ENCODE results near the gene HOXA11. TPM values are rescaled to one million over a fixed set of nuclear protein-coding genes. Genes with fewer than 3 reads are reported as not detected.

Gene HOXA11
- total and polyA plus RNA-seq, 4 experiments from 2014 or later: not detected

- no peaks in the 10 kb centered on the region for H3K9me3 ChIP-seq (ENCODE audit: control insufficient read depth in 1 of 2, low read length in 2 of 2)
- H3K27ac ChIP-seq (ENCODE audit: low read depth, low read length): no peak overlapping the region
- Mint-ChIP-seq H3K9me3 (peaks cover 0 to 2% (median 0%) of the 10 kb centered on the region in 8 donors), H3K4me3 (no peak overlapping the region), H3K27me3 (peaks cover 61 to 83% of the 10 kb centered on the region in 2 donors), H3K4me1 (peaks cover 6 to 15% (median 6%) of the 10 kb centered on the region in 4 donors), H3K36me3 (no peaks in the 10 kb centered on the region), H3K27ac (no peak overlapping the region)
- peaks cover 6% of the 10 kb centered on the region for H3K4me1 ChIP-seq (ENCODE audit: insufficient read depth, low read length)
- intact Hi-C loops (cut with micrococcal nuclease): loop anchor here (5.0 kb wide), 1 partner anchor 366 kb away; no protein-coding TSS in a partner anchor
- H3K27me3 ChIP-seq (ENCODE audit: insufficient read depth, low read length): peaks cover 32% of the 10 kb centered on the region
- H3K36me3 ChIP-seq (ENCODE audit: insufficient read depth, low read length): no peaks in the 10 kb centered on the region
- ChIA-PET CTCF (ENCODE audit: partially characterized antibody) (interaction anchor here (0.8 to 2.6 kb wide), 6 partner anchors 11 to 808 kb away, joined by 3 to 12 read pairs (median 3); no protein-coding TSS in a partner anchor), POLR2A (ENCODE audit: partially characterized antibody) (no interaction called here)
- no peak overlapping the region for H3K4me3 ChIP-seq (ENCODE audit: low read length in 2 of 2)
- no peak for DNase-seq
Measured at GRCh38 chr7:27211764-27212204, 26.8 kb upstream of the HOXA11 start.

- Mint-ChIP-seq H3K27me3 (peaks cover 62 to 83% of the 10 kb centered on the region in 2 donors), H3K4me3 (no peak overlapping the region), H3K27ac (no peak overlapping the region), H3K4me1 (peaks cover 6 to 15% (median 10%) of the 10 kb centered on the region in 4 donors), H3K36me3 (no peaks in the 10 kb centered on the region), H3K9me3 (peaks cover 0 to 4% (median 0%) of the 10 kb centered on the region in 8 donors)
- H3K9me3 ChIP-seq (ENCODE audit: control insufficient read depth in 1 of 2, low read length in 2 of 2): no peaks in the 10 kb centered on the region
- intact Hi-C loops (cut with micrococcal nuclease): loop anchor here (5.0 kb wide), 1 partner anchor 366 kb away; no protein-coding TSS in a partner anchor
- no peaks in the 10 kb centered on the region for H3K36me3 ChIP-seq (ENCODE audit: insufficient read depth, low read length)
- peaks cover 39% of the 10 kb centered on the region for H3K27me3 ChIP-seq (ENCODE audit: insufficient read depth, low read length)
- H3K4me1 ChIP-seq (ENCODE audit: insufficient read depth, low read length): peaks cover 6% of the 10 kb centered on the region
- H3K4me3 ChIP-seq (ENCODE audit: low read length in 2 of 2): no peak overlapping the region
- H3K27ac ChIP-seq (ENCODE audit: low read depth, low read length): no peak overlapping the region
- CTCF ChIA-PET (ENCODE audit: partially characterized antibody): interaction anchor here (0.8 to 2.6 kb wide), 10 partner anchors 11 to 885 kb away, joined by 3 to 12 read pairs (median 4); no protein-coding TSS in a partner anchor
- POLR2A ChIA-PET (ENCODE audit: partially characterized antibody): no interaction called here
- DNase-seq: no peak
Measured at GRCh38 chr7:27211084-27211446, 26.0 kb upstream of the HOXA11 start.

GRCh38 chr7:27210441-27211083, 25.5 kb upstream of the HOXA11 start:
- H3K27ac ChIP-seq (ENCODE audit: low read depth, low read length): no peak overlapping the region
- H3K9me3 Mint-ChIP-seq: peaks cover 0 to 5% (median 0%) of the 10 kb centered on the region in 8 donors
- POLR2A ChIA-PET (ENCODE audit: partially characterized antibody): no interaction called here
- H3K4me1 ChIP-seq (ENCODE audit: insufficient read depth, low read length): peaks cover 6% of the 10 kb centered on the region
- peak overlapping the region in 1 of 7 donors; percentile 47 for H3K27ac Mint-ChIP-seq
- H3K27me3 Mint-ChIP-seq: peaks cover 66 to 83% of the 10 kb centered on the region in 2 donors
- peak overlapping the region; percentile 9 to 72 (median 56) for H3K4me3 Mint-ChIP-seq
- no peak overlapping the region for H3K4me3 ChIP-seq (ENCODE audit: low read length in 2 of 2)
- CTCF ChIA-PET (ENCODE audit: partially characterized antibody): interaction anchor here (0.9 to 2.6 kb wide), 12 partner anchors 12 to 886 kb away, joined by 3 to 12 read pairs (median 4); no protein-coding TSS in a partner anchor
- peak in 1 of 5 donors; percentile 29 for DNase-seq
- no peaks in the 10 kb centered on the region for H3K36me3 Mint-ChIP-seq
- H3K9me3 ChIP-seq (ENCODE audit: control insufficient read depth in 1 of 2, low read length in 2 of 2): no peaks in the 10 kb centered on the region
- H3K36me3 ChIP-seq (ENCODE audit: insufficient read depth, low read length): no peaks in the 10 kb centered on the region
- intact Hi-C loops (cut with micrococcal nuclease): loop anchor here (1.0 to 5.0 kb wide), 2 partner anchors 367 to 810 kb away; no protein-coding TSS in a partner anchor
- peaks cover 6 to 20% (median 14%) of the 10 kb centered on the region in 4 donors for H3K4me1 Mint-ChIP-seq
- peaks cover 44% of the 10 kb centered on the region for H3K27me3 ChIP-seq (ENCODE audit: insufficient read depth, low read length)

- H3K27me3 Mint-ChIP-seq: peaks cover 65 to 81% of the 10 kb centered on the region in 2 donors
- intact Hi-C loops (cut with micrococcal nuclease): loop anchor here (1.0 to 5.0 kb wide), 2 partner anchors 367 to 810 kb away; no protein-coding TSS in a partner anchor
- H3K4me3 Mint-ChIP-seq: peak overlapping the region in 4 of 8 donors; percentile 47 to 72 (median 61)
- Histone ChIP-seq H3K4me3 (ENCODE audit: low read length in 2 of 2) (no peak overlapping the region), H3K27ac (ENCODE audit: low read depth, low read length) (no peak overlapping the region), H3K9me3 (ENCODE audit: control insufficient read depth in 1 of 2, low read length in 2 of 2) (no peaks in the 10 kb centered on the region), H3K27me3 (ENCODE audit: insufficient read depth, low read length) (peaks cover 48% of the 10 kb centered on the region), H3K4me1 (ENCODE audit: insufficient read depth, low read length) (peaks cover 11% of the 10 kb centered on the region), H3K36me3 (ENCODE audit: insufficient read depth, low read length) (no peaks in the 10 kb centered on the region)
- no peak for DNase-seq
- peaks cover 8 to 26% (median 18%) of the 10 kb centered on the region in 4 donors for H3K4me1 Mint-ChIP-seq
- H3K27ac Mint-ChIP-seq: no peak overlapping the region
- ChIA-PET CTCF (ENCODE audit: partially characterized antibody) (interaction anchor here (1.1 to 2.6 kb wide), 9 partner anchors 12 to 886 kb away, joined by 3 to 12 read pairs (median 4); no protein-coding TSS in a partner anchor), POLR2A (ENCODE audit: partially characterized antibody) (no interaction called here)
- H3K36me3 Mint-ChIP-seq: no peaks in the 10 kb centered on the region
- H3K9me3 Mint-ChIP-seq: peaks cover 0 to 5% (median 0%) of the 10 kb centered on the region in 8 donors
Measured at GRCh38 chr7:27209933-27210440, 25.0 kb upstream of the HOXA11 start.

GRCh38 chr7:27208998-27209397, 24.0 kb upstream of the HOXA11 start:
- POLR2A ChIA-PET (ENCODE audit: partially characterized antibody): interaction anchor here (1.5 kb wide), 1 partner anchor 13 kb away, joined by 4 read pairs; no protein-coding TSS in a partner anchor

GRCh38 chr7:27207348-27207985, 22.4 kb upstream of the HOXA11 start:
- Histone ChIP-seq H3K27ac (ENCODE audit: low read depth, low read length) (no peak overlapping the region), H3K9me3 (ENCODE audit: control insufficient read depth in 1 of 2, low read length in 2 of 2) (no peaks in the 10 kb centered on the region), H3K4me3 (ENCODE audit: low read length in 2 of 2) (no peak overlapping the region), H3K4me1 (ENCODE audit: insufficient read depth, low read length) (peaks cover 15% of the 10 kb centered on the region), H3K27me3 (ENCODE audit: insufficient read depth, low read length) (peaks cover 65% of the 10 kb centered on the region), H3K36me3 (ENCODE audit: insufficient read depth, low read length) (no peaks in the 10 kb centered on the region)
- ChIA-PET POLR2A (ENCODE audit: partially characterized antibody) (interaction anchor here (1.1 to 1.5 kb wide), 2 partner anchors 11 to 456 kb away, joined by 3 to 4 read pairs; partner anchors contain the start of gene HIBADH), CTCF (ENCODE audit: partially characterized antibody) (interaction anchor here (1.0 to 1.3 kb wide), 2 partner anchors 28 to 575 kb away, joined by 3 to 8 read pairs; no protein-coding TSS in a partner anchor)
- intact Hi-C loops (cut with micrococcal nuclease): no loop called here
- Mint-ChIP-seq H3K4me1 (peaks cover 12 to 30% (median 21%) of the 10 kb centered on the region in 4 donors), H3K9me3 (peaks cover 0 to 7% (median 0%) of the 10 kb centered on the region in 8 donors), H3K27me3 (peaks cover 70 to 88% of the 10 kb centered on the region in 2 donors), H3K36me3 (no peaks in the 10 kb centered on the region), H3K4me3 (no peak overlapping the region), H3K27ac (no peak overlapping the region)
- no peak for DNase-seq

More at GRCh38 chr7:27208998-27209397, 24.0 kb upstream of the HOXA11 start:
- CTCF ChIA-PET (ENCODE audit: partially characterized antibody): interaction anchor here (0.7 to 1.6 kb wide), 5 partner anchors 8 to 368 kb away, joined by 3 to 4 read pairs (median 3); no protein-coding TSS in a partner anchor
- peaks cover 69 to 83% of the 10 kb centered on the region in 2 donors for H3K27me3 Mint-ChIP-seq
- H3K4me3 Mint-ChIP-seq: no peak overlapping the region
- H3K27me3 ChIP-seq (ENCODE audit: insufficient read depth, low read length): peaks cover 58% of the 10 kb centered on the region
- H3K27ac ChIP-seq (ENCODE audit: low read depth, low read length): no peak overlapping the region
- H3K4me1 Mint-ChIP-seq: peaks cover 12 to 30% (median 23%) of the 10 kb centered on the region in 4 donors
- H3K4me3 ChIP-seq (ENCODE audit: low read length in 2 of 2): no peak overlapping the region
- peaks cover 15% of the 10 kb centered on the region for H3K4me1 ChIP-seq (ENCODE audit: insufficient read depth, low read length)
- H3K36me3 Mint-ChIP-seq: no peaks in the 10 kb centered on the region
- no peaks in the 10 kb centered on the region for H3K9me3 ChIP-seq (ENCODE audit: control insufficient read depth in 1 of 2, low read length in 2 of 2)
- H3K9me3 Mint-ChIP-seq: peaks cover 0 to 7% (median 0%) of the 10 kb centered on the region in 8 donors
- DNase-seq: no peak
- no peak overlapping the region for H3K27ac Mint-ChIP-seq
- intact Hi-C loops (cut with micrococcal nuclease): no loop called here
- H3K36me3 ChIP-seq (ENCODE audit: insufficient read depth, low read length): no peaks in the 10 kb centered on the region

All from CD4-positive, alpha-beta memory T cell (primary cell).